ENCODE measurements around the gene P2RX7.
"Not testable (repeated sequence)": the region's sequence is repeated elsewhere in the genome, so short reads cannot be mapped to it uniquely, and the experiment has no call there.

The P2RX7 gene

DNA sequence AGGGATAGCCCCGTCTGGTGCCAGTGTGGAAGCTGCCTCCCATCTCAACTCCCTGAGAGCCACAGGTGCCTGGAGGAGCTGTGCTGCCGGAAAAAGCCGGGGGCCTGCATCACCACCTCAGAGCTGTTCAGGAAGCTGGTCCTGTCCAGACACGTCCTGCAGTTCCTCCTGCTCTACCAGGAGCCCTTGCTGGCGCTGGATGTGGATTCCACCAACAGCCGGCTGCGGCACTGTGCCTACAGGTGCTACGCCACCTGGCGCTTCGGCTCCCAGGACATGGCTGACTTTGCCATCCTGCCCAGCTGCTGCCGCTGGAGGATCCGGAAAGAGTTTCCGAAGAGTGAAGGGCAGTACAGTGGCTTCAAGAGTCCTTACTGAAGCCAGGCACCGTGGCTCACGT is 51.7 kb downstream of the P2RX7 start:
- H3K4me3 Mint-ChIP-seq, result no peak overlapping the region
- H3K36me3 Mint-ChIP-seq, result peaks cover 2% of the 10 kb centered on the region
- H3K27me3 Mint-ChIP-seq, result no peaks in the 10 kb centered on the region
- no peaks in the 10 kb centered on the region for H3K9me3 Mint-ChIP-seq
- peaks cover 7% of the 10 kb centered on the region for H3K4me1 Mint-ChIP-seq
- DNase-seq (ENCODE audit: low spot score in 2 of 2) (no peak), ATAC-seq (ENCODE audit: low read depth) (no peak)
- no peak overlapping the region for H3K27ac Mint-ChIP-seq

DNA sequence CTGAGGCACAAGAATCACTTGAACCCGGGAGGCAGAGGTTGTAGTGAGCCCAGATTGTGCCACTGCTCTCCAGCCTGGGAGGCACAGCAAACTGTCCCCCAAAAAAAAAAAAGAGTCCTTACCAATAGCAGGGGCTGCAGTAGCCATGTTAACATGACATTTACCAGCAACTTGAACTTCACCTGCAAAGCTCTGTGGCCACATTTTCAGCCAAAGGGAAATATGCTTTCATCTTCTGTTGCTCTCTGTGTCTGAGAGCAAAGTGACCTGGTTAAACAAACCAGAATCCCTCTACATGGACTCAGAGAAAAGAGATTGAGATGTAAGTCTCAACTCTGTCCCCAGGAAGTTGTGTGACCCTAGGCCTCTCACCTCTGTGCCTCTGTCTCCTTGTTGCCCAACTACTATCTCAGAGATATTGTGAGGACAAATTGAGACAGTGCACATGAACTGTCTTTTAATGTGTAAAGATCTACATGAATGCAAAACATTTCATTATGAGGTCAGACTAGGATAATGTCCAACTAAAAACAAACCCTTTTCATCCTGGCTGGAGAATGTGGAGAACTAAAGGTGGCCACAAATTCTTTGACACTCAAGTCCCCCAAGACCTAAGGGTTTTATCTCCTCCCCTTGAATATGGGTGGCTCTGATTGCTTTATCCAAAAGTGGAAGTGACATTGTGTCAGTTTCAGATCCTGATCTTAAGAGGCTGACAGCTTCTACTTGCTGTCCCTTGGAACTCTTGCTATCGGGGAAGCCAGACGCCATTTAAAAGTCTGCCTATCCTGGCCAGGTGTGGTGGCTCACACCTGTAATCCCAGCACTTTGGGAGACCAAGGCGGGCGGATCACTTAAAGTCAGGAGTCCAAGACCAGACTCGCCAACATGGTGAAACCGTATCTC is 52.6 kb downstream of the P2RX7 start:
- H3K27me3 Mint-ChIP-seq, result no peaks in the 10 kb centered on the region
- peaks cover 7% of the 10 kb centered on the region for H3K4me1 Mint-ChIP-seq
- peaks cover 2% of the 10 kb centered on the region for H3K36me3 Mint-ChIP-seq
- DNase-seq (ENCODE audit: low spot score in 2 of 2) (peak; percentile 21 to 27), ATAC-seq (ENCODE audit: low read depth) (peak; percentile 94)
- peak overlapping the region; percentile 66 for H3K27ac Mint-ChIP-seq
- no peaks in the 10 kb centered on the region for H3K9me3 Mint-ChIP-seq
- no peak overlapping the region for H3K4me3 Mint-ChIP-seq

DNA sequence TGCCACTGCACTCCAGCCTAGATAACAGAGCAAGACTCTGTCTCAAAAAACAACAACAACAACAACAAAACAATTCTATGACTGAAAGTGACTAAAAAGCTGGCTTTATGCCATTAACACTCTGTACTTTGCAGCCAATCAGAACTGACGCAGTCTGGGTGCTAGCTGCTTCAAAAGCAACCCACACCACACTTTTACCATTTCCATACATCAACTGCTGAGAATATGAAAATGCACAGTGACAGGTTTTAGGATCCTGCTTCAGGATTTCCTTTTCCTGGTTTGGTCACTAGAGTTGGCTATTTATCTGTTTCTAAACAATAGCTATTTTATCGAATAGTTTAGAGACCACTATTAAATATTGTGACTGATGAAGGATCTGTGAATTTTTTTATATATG is 54.1 kb downstream of the P2RX7 start:
- no peak overlapping the region for H3K4me3 Mint-ChIP-seq
- no peaks in the 10 kb centered on the region for H3K27me3 Mint-ChIP-seq
- no peaks in the 10 kb centered on the region for H3K36me3 Mint-ChIP-seq
- DNase-seq (ENCODE audit: low spot score in 2 of 2) (no peak), ATAC-seq (ENCODE audit: low read depth) (no peak)
- no peak overlapping the region for H3K27ac Mint-ChIP-seq
- H3K9me3 Mint-ChIP-seq, result no peaks in the 10 kb centered on the region
- H3K4me1 Mint-ChIP-seq, result peaks cover 11% of the 10 kb centered on the region

DNA sequence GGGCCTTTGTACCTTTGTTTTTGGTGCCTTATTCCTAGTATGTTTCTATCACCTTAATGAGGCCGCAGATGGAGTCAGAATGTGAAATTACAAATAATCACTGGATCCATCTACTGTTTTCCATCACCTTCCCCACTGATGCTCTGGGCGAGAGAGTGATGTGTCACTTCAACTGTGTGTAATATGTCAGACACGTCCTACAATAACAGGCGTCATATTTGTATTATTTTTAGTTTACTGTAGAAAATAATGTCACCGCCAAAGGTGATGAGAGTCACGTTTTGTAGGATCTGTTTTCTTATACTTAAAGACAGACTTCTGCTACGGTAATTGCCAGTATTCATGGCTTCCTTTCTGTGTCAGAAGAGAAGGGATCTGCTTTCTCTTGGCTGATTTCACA is 54.8 kb downstream of the P2RX7 start:
- Mint-ChIP-seq H3K4me1 (peaks cover 11% of the 10 kb centered on the region), H3K9me3 (no peaks in the 10 kb centered on the region), H3K27ac (no peak overlapping the region), H3K36me3 (no peaks in the 10 kb centered on the region), H3K4me3 (no peak overlapping the region), H3K27me3 (no peaks in the 10 kb centered on the region)
- DNase-seq (ENCODE audit: low spot score in 2 of 2), result no peak
- no peak for ATAC-seq (ENCODE audit: low read depth)

GRCh38 chr12:121188227-121188626 is 55.6 kb downstream of the P2RX7 start:
- Mint-ChIP-seq H3K27ac (no peak overlapping the region), H3K36me3 (no peaks in the 10 kb centered on the region), H3K27me3 (no peaks in the 10 kb centered on the region), H3K4me1 (peaks cover 11% of the 10 kb centered on the region), H3K4me3 (no peak overlapping the region), H3K9me3 (no peaks in the 10 kb centered on the region)
- ATAC-seq (ENCODE audit: low read depth), result no peak
- DNase-seq (ENCODE audit: low spot score in 2 of 2), result no peak

- no peaks in the 10 kb centered on the region for H3K27me3 Mint-ChIP-seq
Measured at GRCh38 chr12:121189131-121189530, 56.5 kb downstream of the P2RX7 start.

GRCh38 chr12:121189619-121190155 is 57.0 kb downstream of the P2RX7 start:
- DNase-seq (ENCODE audit: low spot score in 2 of 2), result no peak
- H3K9me3 Mint-ChIP-seq, result no peaks in the 10 kb centered on the region
- no peak for ATAC-seq (ENCODE audit: low read depth)
- no peaks in the 10 kb centered on the region for H3K36me3 Mint-ChIP-seq
- H3K4me1 Mint-ChIP-seq, result peaks cover 11% of the 10 kb centered on the region
- no peak overlapping the region for H3K4me3 Mint-ChIP-seq
- H3K27ac Mint-ChIP-seq, result no peak overlapping the region
- no peaks in the 10 kb centered on the region for H3K27me3 Mint-ChIP-seq

More at GRCh38 chr12:121189131-121189530, 56.5 kb downstream of the P2RX7 start:
- DNase-seq (ENCODE audit: low spot score in 2 of 2) (no peak), ATAC-seq (ENCODE audit: low read depth) (no peak)
- Mint-ChIP-seq H3K9me3 (no peaks in the 10 kb centered on the region), H3K36me3 (no peaks in the 10 kb centered on the region), H3K27ac (no peak overlapping the region), H3K4me3 (no peak overlapping the region), H3K4me1 (peaks cover 11% of the 10 kb centered on the region)

DNA sequence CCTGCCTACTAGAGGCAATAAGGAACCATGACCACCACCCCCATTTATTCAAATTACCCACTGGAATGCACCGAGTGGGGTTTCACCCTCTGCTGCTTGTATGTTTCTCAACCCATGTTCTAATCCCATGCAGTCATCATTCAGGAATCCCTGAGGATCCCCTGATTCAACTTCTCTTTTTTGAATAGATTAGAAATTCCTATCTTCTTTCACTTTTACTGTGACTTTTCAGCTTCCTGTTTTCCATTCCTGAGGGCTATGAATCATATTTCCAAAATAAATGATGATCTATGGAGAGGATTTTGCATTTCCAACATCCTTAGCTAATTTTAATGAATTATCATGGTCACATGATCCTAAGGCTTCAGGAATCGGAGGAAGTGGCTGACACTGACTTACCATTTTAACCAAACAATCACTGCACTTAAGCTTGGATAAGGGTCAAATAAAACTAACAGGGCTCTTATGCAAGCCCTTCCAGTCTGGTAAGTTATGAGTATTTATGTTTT is 57.9 kb downstream of the P2RX7 start:
- H3K27ac Mint-ChIP-seq, result no peak overlapping the region
- ATAC-seq (ENCODE audit: low read depth), result peak; percentile 74

DNA sequence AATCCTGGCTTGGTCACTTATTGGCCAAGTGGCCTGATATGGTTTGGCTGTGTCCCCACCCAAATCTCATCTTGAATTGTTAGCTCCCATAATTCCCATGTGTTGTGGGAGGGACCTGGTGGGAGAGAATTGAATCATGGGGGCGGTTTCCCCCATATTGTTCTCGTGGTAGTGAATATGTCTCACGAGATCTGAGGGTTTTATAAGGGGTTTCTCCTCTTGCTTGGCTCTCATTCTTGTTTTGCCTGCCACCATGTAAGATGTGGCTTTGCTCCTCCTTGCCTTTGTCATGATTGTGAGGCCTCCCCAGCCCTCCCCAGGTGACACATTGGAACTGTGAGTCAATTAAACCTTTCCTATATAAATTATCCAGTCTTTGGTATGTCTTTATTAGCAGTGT is 58.5 kb downstream of the P2RX7 start:
- Mint-ChIP-seq H3K27ac (no peak overlapping the region), H3K4me1 (peaks cover 5% of the 10 kb centered on the region), H3K36me3 (no peaks in the 10 kb centered on the region), H3K27me3 (no peaks in the 10 kb centered on the region), H3K4me3 (no peak overlapping the region), H3K9me3 (no peaks in the 10 kb centered on the region)
- DNase-seq (ENCODE audit: low spot score in 2 of 2), result no peak
- no peak for ATAC-seq (ENCODE audit: low read depth)

More for the DNA sequence above, 57.9 kb downstream of the P2RX7 start:
- H3K27me3 Mint-ChIP-seq, result no peaks in the 10 kb centered on the region
- no peak overlapping the region for H3K4me3 Mint-ChIP-seq
- H3K4me1 Mint-ChIP-seq, result peaks cover 6% of the 10 kb centered on the region
- DNase-seq (ENCODE audit: low spot score in 2 of 2), result no peak
- H3K36me3 Mint-ChIP-seq, result no peaks in the 10 kb centered on the region
- no peaks in the 10 kb centered on the region for H3K9me3 Mint-ChIP-seq

DNA sequence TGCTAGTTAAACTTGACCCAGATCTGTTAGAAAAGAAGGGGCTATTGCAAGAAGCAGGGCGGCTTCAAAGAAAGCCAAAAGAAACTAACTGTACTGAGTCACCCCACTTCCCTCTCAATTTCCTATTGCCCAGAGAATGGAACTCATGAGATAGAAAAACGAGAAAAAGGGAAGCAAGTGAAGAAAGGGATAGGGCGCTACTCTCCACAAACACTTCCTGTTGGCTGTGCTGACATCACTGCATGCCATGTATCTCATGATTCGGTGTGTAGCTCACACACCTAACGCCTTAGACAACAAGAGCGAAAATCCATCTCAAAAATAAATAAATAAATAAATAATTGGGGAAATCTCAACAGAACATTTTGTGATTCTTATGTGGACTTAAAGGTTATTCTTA is 64.2 kb downstream of the P2RX7 start:
- no peak overlapping the region for H3K27ac Mint-ChIP-seq
- no peaks in the 10 kb centered on the region for H3K27me3 Mint-ChIP-seq
- peak; percentile 95 for ATAC-seq (ENCODE audit: low read depth)
- no peaks in the 10 kb centered on the region for H3K36me3 Mint-ChIP-seq
- H3K9me3 Mint-ChIP-seq, result no peaks in the 10 kb centered on the region
- DNase-seq (ENCODE audit: low spot score in 2 of 2), result no peak
- peaks cover 4% of the 10 kb centered on the region for H3K4me1 Mint-ChIP-seq
- H3K4me3 Mint-ChIP-seq, result peak overlapping the region; percentile 18

GRCh38 chr12:121198949-121199348 is 66.3 kb downstream of the P2RX7 start:
- DNase-seq (ENCODE audit: low spot score in 2 of 2), result no peak
- H3K27me3 Mint-ChIP-seq, result no peaks in the 10 kb centered on the region
- H3K4me3 Mint-ChIP-seq, result no peak overlapping the region
- H3K9me3 Mint-ChIP-seq, result no peaks in the 10 kb centered on the region
- no peak overlapping the region for H3K27ac Mint-ChIP-seq
- H3K4me1 Mint-ChIP-seq, result peaks cover 4% of the 10 kb centered on the region
- no peaks in the 10 kb centered on the region for H3K36me3 Mint-ChIP-seq
- no peak for ATAC-seq (ENCODE audit: low read depth)

- DNase-seq (ENCODE audit: low spot score in 2 of 2); H3K4me3 Mint-ChIP-seq; H3K9me3 Mint-ChIP-seq; H3K36me3 Mint-ChIP-seq; H3K27ac Mint-ChIP-seq; ATAC-seq (ENCODE audit: low read depth); H3K27me3 Mint-ChIP-seq; H3K4me1 Mint-ChIP-seq: not testable (repeated sequence)
Measured at GRCh38 chr12:121201140-121201539, 68.5 kb downstream of the P2RX7 start.

- Mint-ChIP-seq H3K9me3 (no peaks in the 10 kb centered on the region), H3K36me3 (no peaks in the 10 kb centered on the region), H3K27ac (no peak overlapping the region), H3K4me1 (peaks cover 3% of the 10 kb centered on the region), H3K4me3 (no peak overlapping the region), H3K27me3 (no peaks in the 10 kb centered on the region)
- no peak for ATAC-seq (ENCODE audit: low read depth)
- no peak for DNase-seq (ENCODE audit: low spot score in 2 of 2)
Measured at GRCh38 chr12:121202407-121203355, 70.0 kb downstream of the P2RX7 start.

- Mint-ChIP-seq H3K27me3 (no peaks in the 10 kb centered on the region), H3K27ac (no peak overlapping the region)
- DNase-seq (ENCODE audit: low spot score in 2 of 2), result no peak
Measured at GRCh38 chr12:121203482-121203881, 70.8 kb downstream of the P2RX7 start.

More at GRCh38 chr12:121203482-121203881, 70.8 kb downstream of the P2RX7 start:
- H3K4me1 Mint-ChIP-seq, result peaks cover 3% of the 10 kb centered on the region
- no peak overlapping the region for H3K4me3 Mint-ChIP-seq
- ATAC-seq (ENCODE audit: low read depth), result no peak
- H3K9me3 Mint-ChIP-seq, result no peaks in the 10 kb centered on the region
- H3K36me3 Mint-ChIP-seq, result no peaks in the 10 kb centered on the region
